Trophoblast cell (in vitro differentiated cells and primary cell): ENCODE measurements around the gene THSD4.
A peak's percentile ranks its signal among the peaks of the same experiment; 100 is the strongest.

Experiments
- DNase-seq, 2 donors: peaks; one replicate each; pipeline ENCODE4 v3.0.0-alpha.2; 2016
- H2AFZ ChIP-seq: 2 replicates; pipeline ENCODE4 v1.6.1; 2013; ENCODE audit warnings: low read length, moderate library complexity, mild to moderate bottlenecking; ENCODE audit not compliant: insufficient read depth, poor library complexity
- H2AK5ac ChIP-seq: 2 replicates; pipeline ENCODE4 v1.6.1; 2013; ENCODE audit warnings: mild to moderate bottlenecking, low read length
- H2BK120ac ChIP-seq: 2 replicates; pipeline ENCODE4 v1.6.1; 2013; ENCODE audit warnings: low read length, mild to moderate bottlenecking, moderate library complexity; ENCODE audit not compliant: insufficient read depth, poor library complexity
- H2BK12ac ChIP-seq: 2 replicates; pipeline ENCODE4 v1.6.1; 2013; ENCODE audit warnings: mild to moderate bottlenecking, low read length, moderate library complexity
- H2BK5ac ChIP-seq: 2 replicates; pipeline ENCODE4 v1.6.1; 2013; ENCODE audit warnings: low read length, low read depth, moderate library complexity, mild to moderate bottlenecking; ENCODE audit not compliant: poor library complexity
- H3K14ac ChIP-seq: 2 replicates; pipeline ENCODE4 v1.6.1; 2013; ENCODE audit warnings: mild to moderate bottlenecking, low read length
- H3K18ac ChIP-seq: 2 replicates; pipeline ENCODE4 v1.6.1; 2013; ENCODE audit warnings: mild to moderate bottlenecking, low read length
- H3K23ac ChIP-seq: 2 replicates; pipeline ENCODE4 v1.6.1; 2013; ENCODE audit warnings: low read length
- H3K27ac ChIP-seq: 2 replicates; pipeline ENCODE4 v1.5.1; 2013; ENCODE audit warnings: low read depth, mild to moderate bottlenecking, inconsistent platforms, low read length, moderate library complexity
- H3K27me3 ChIP-seq: 2 replicates; pipeline ENCODE4 v1.6.1; 2013; ENCODE audit warnings: inconsistent platforms, mild to moderate bottlenecking, low read length, moderate library complexity; ENCODE audit not compliant: insufficient read depth
- H3K36me3 ChIP-seq, 2 experiments: 1 replicate in 1 of 2; 2 replicates in 1 of 2; pipeline ENCODE4 v1.6.1; 2013; ENCODE audit warnings: low read length in 2 of 2, mild to moderate bottlenecking in 2 of 2, moderate library complexity in 1 of 2; ENCODE audit not compliant: insufficient read depth in 2 of 2, control insufficient read depth in 1 of 2
- H3K4ac ChIP-seq: 2 replicates; pipeline ENCODE4 v1.6.1; 2013; ENCODE audit warnings: low read depth, mild to moderate bottlenecking, low read length, moderate library complexity
- H3K4me1 ChIP-seq, 2 experiments: 1 replicate in 1 of 2; 2 replicates in 1 of 2; pipeline ENCODE4 v1.6.1; 2013; ENCODE audit warnings: low read length in 2 of 2, mild to moderate bottlenecking in 2 of 2, moderate library complexity in 1 of 2; ENCODE audit not compliant: insufficient read depth in 2 of 2, control insufficient read depth in 1 of 2
- H3K4me2 ChIP-seq: 2 replicates; pipeline ENCODE4 v1.6.1; 2013; ENCODE audit warnings: inconsistent platforms, mild to moderate bottlenecking, low read length, moderate library complexity
- H3K4me3 ChIP-seq: 2 replicates; pipeline ENCODE4 v1.5.1; 2013; ENCODE audit warnings: mild to moderate bottlenecking, low read depth, low read length, inconsistent platforms
- H3K79me1 ChIP-seq: one replicate; pipeline ENCODE4 v1.6.1; 2013; ENCODE audit warnings: low read length
- H3K79me2 ChIP-seq: 2 replicates; pipeline ENCODE4 v1.6.1; 2013; ENCODE audit warnings: low read length, mild to moderate bottlenecking; ENCODE audit not compliant: control insufficient read depth, insufficient read depth, poor library complexity
- H3K9ac ChIP-seq: 2 replicates; pipeline ENCODE4 v1.6.1; 2013; ENCODE audit warnings: mild to moderate bottlenecking, low read length
- H3K9me3 ChIP-seq: 2 replicates; pipeline ENCODE4 v1.6.1; 2013; ENCODE audit warnings: low read depth, mild to moderate bottlenecking, control low read depth, inconsistent platforms, low read length; ENCODE audit not compliant: insufficient read depth
- H4K12ac ChIP-seq: 2 replicates; pipeline ENCODE4 v1.6.1; 2013; ENCODE audit warnings: low read depth, mild to moderate bottlenecking, low read length, moderate library complexity
- H4K8ac ChIP-seq: 2 replicates; pipeline ENCODE4 v1.6.1; 2013; ENCODE audit warnings: low read depth, mild to moderate bottlenecking, low read length, moderate library complexity
- H4K91ac ChIP-seq: one replicate; pipeline ENCODE4 v1.6.1; 2013; ENCODE audit warnings: low read depth, mild to moderate bottlenecking, low read length, moderate library complexity
- WGBS: extraction: QIAGEN DNeasy Blood & Tissue Kit; methylation state at CpG from one replicate; pipeline ENCODE4 v1.1.7; 2013; ENCODE audit warnings: missing lambda C conversion rate; ENCODE audit not compliant: insufficient read length, insufficient coverage; ENCODE audit errors: extremely low coverage; 5-methylcytosine and 5-hydroxymethylcytosine counted together

Gene THSD4

DNA sequence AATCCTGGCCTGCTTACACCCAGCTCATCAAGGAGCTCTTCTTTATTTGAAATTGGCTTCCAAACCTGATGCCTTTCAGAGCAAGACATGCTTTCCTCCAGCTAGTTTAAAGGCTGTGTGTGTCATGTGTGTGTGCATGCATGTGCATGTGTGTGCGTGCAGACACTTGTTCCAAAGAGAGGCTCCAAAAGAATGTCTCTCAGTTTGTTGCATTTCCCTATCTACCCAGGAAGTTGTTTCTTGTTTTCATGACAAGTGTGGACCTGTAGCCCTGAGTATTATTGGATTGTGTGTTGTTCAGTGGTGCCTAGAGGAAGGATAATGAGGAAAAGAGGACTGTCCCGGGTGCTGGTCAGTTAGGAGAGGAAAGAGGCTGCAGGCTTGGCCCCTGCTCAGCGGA lies 240.0 kb downstream of the THSD4 start:
- no peak overlapping the region for H4K8ac ChIP-seq
- H3K27me3 ChIP-seq: no peaks in the 10 kb centered on the region
- no peaks in the 10 kb centered on the region for H3K79me2 ChIP-seq
- peaks cover 3% of the 10 kb centered on the region for H3K9me3 ChIP-seq
- H2AK5ac ChIP-seq: no peak overlapping the region
- H3K4ac ChIP-seq: no peak overlapping the region
- no peak overlapping the region for H3K4me3 ChIP-seq
- no peaks in the 10 kb centered on the region for H3K79me1 ChIP-seq
- no peak overlapping the region for H3K23ac ChIP-seq
- no peak overlapping the region for H3K9ac ChIP-seq
- no peak overlapping the region for H2BK5ac ChIP-seq
- WGBS: no CpG with 5 or more reads among the region's 3 CpGs
- H4K91ac ChIP-seq: no peak overlapping the region
- no peak overlapping the region for H3K18ac ChIP-seq
- no peak overlapping the region for H3K4me2 ChIP-seq
- H2AFZ ChIP-seq: no peak overlapping the region
- no peak for DNase-seq
- no peak overlapping the region for H3K14ac ChIP-seq
- H2BK12ac ChIP-seq: no peak overlapping the region
- H2BK120ac ChIP-seq: no peak overlapping the region
- H3K36me3 ChIP-seq: no peaks in the 10 kb centered on the region
- no peaks in the 10 kb centered on the region for H3K4me1 ChIP-seq
- no peak overlapping the region for H4K12ac ChIP-seq
- no peak overlapping the region for H3K27ac ChIP-seq

DNA sequence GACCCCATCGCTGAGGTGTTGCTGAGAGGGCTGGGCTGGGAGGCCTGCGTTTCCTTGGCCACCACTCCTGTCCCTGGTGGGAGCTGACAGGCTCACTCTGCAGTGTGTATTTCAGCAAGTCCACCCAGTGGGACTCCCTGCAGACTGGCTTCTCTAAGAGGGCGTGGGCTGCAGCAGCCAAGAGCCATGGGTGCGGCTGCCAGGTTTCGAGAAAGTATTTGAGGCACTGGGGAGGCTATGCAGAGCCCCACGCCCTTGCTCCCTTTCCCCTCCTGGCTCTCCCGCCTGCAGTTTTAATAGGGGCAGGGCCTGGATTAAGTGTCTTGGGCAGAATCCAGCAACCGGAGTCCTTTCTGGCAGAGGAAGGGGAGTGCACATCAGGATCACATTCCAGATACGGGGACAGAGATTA lies 242.1 kb downstream of the THSD4 start:
- Histone ChIP-seq H3K27me3 (no peaks in the 10 kb centered on the region), H3K9ac (no peak overlapping the region), H2BK12ac (no peak overlapping the region), H4K91ac (no peak overlapping the region), H3K36me3 (no peaks in the 10 kb centered on the region), H2BK120ac (no peak overlapping the region), H3K18ac (no peak overlapping the region), H3K27ac (no peak overlapping the region), H4K8ac (no peak overlapping the region), H4K12ac (no peak overlapping the region), H2BK5ac (no peak overlapping the region), H3K9me3 (peaks cover 3% of the 10 kb centered on the region), H3K79me2 (no peaks in the 10 kb centered on the region), H3K14ac (no peak overlapping the region), H3K4me3 (peak overlapping the region; percentile 20), H3K4ac (no peak overlapping the region), H2AK5ac (no peak overlapping the region), H3K23ac (no peak overlapping the region), H3K4me2 (no peak overlapping the region), H3K79me1 (no peaks in the 10 kb centered on the region), H2AFZ (no peak overlapping the region), H3K4me1 (no peaks in the 10 kb centered on the region)
- no CpG with 5 or more reads among the region's 9 CpGs for WGBS
- DNase-seq: no peak

DNA sequence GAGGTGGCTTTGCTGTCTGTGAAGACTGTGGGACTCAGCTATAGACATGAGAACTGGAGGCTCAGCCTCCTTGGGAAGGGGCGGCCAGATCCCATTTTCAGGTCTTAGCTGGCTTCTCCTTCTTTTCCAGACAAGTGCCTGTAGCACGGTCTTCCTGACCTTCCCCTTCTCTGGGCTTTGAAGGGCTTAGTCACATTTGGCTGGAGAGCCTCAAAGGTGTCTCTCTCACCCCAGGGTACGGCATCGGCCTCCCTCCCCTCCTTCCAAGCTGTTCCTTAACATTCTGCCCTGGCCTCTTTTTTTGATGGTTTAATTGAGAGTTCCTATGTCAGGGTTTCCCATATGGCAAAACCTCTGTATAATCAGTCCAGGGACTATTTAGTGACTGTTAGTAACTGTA lies 242.7 kb downstream of the THSD4 start:
- Histone ChIP-seq H2AK5ac (no peak overlapping the region), H3K14ac (no peak overlapping the region), H3K79me2 (no peaks in the 10 kb centered on the region), H3K18ac (no peak overlapping the region), H3K4me2 (no peak overlapping the region), H3K9ac (no peak overlapping the region), H3K27me3 (no peaks in the 10 kb centered on the region), H2BK12ac (no peak overlapping the region), H3K4me3 (no peak overlapping the region), H2BK5ac (no peak overlapping the region), H2BK120ac (no peak overlapping the region), H3K4me1 (no peaks in the 10 kb centered on the region), H2AFZ (no peak overlapping the region), H3K23ac (no peak overlapping the region), H3K9me3 (peaks cover 3% of the 10 kb centered on the region), H3K79me1 (no peaks in the 10 kb centered on the region), H3K4ac (no peak overlapping the region), H4K8ac (no peak overlapping the region), H3K36me3 (no peaks in the 10 kb centered on the region), H4K12ac (no peak overlapping the region), H3K27ac (no peak overlapping the region), H4K91ac (no peak overlapping the region)
- no peak for DNase-seq
- WGBS: no CpG with 5 or more reads among the region's 4 CpGs

DNA sequence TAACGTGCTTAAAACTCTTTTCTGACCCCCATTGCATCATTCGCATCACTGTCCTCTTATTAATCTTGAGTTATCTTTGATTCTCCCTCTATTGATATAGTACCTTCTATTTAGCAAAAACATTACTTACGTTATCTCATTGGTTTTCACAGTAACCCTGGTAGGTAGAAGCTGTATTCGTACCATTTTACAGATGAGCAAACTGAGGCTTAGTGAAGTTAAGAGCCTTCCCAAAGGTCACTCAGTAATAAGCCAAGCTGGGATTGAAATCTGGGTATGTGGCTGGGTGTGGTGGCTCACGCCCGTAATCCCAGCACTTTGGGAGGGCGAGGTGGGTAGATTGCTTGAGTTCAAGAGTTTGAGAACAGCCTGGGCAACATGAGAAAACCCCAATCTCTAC lies 244.0 kb downstream of the THSD4 start:
- Histone ChIP-seq H3K9me3 (peaks cover 3% of the 10 kb centered on the region), H2AFZ (no peak overlapping the region), H3K9ac (no peak overlapping the region), H3K4ac (no peak overlapping the region), H3K4me1 (peaks cover 0 to 4% of the 10 kb centered on the region in 2 experiments), H2BK12ac (no peak overlapping the region), H4K91ac (no peak overlapping the region), H3K27ac (no peak overlapping the region), H3K79me1 (peaks cover 2% of the 10 kb centered on the region), H3K18ac (no peak overlapping the region), H2BK5ac (no peak overlapping the region), H3K4me2 (no peak overlapping the region), H4K8ac (no peak overlapping the region), H2BK120ac (no peak overlapping the region), H2AK5ac (no peak overlapping the region), H3K36me3 (no peaks in the 10 kb centered on the region), H3K4me3 (no peak overlapping the region), H3K14ac (no peak overlapping the region), H3K27me3 (no peaks in the 10 kb centered on the region), H4K12ac (no peak overlapping the region), H3K79me2 (no peaks in the 10 kb centered on the region), H3K23ac (no peak overlapping the region)
- DNase-seq: no peak
- no CpG with 5 or more reads among the region's 7 CpGs for WGBS
